Stimulated activated CD4-positive, alpha-beta T cell treated with anti-CD3 and anti-CD28 coated beads, Interleukin-2, amount 100 ng/mL, for 4 hours (primary cell): ENCODE results near the gene IL17RD.

Experiments used
- DNase-seq: peaks from one replicate; pipeline ENCODE4 v3.0.0-alpha.2; 2020; ENCODE audit warnings: low read depth

IL17RD gene

GRCh38 chr3:57158813-57159738 lies 6.1 kb downstream of the IL17RD start:
- no peak for DNase-seq

DNA sequence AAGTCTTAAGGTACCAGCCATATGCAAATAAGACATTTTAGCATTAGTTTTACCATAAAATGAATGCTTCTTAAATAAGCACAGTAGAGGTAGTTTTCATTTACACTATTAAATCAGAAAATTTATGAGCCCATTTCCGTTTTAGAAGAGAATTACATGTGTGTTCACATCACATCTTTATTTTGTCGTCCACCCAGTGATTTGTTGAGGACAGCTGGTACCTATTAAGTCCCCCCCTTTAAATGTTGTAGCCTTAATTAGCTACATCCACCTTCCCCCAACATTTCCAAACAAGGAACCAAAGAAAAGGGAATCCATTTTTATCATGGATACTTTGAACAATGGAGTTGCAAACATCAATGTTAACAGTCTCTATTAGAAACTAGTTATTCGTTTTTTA lies 6.8 kb downstream of the IL17RD start:
- DNase-seq = no peak

DNA sequence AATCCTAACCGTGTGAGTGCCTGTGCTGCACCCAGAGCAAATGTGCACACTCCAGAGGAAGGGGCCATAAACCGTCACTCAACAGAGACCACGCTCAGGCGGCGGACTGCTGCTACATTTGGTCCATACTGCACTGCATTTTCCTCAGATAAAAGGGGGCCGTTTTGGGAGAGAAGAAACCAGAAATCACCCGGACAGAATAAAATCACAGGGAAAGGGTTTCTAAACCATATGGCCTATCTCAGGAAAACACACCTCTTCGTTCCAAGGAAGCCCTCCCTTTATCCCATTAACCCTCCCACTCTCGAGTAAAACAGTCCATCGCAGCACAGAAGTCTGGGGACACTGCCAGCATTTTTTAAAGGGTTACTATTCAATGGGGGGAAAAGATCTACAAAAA lies 7.6 kb downstream of the IL17RD start:
- no peak for DNase-seq

DNA sequence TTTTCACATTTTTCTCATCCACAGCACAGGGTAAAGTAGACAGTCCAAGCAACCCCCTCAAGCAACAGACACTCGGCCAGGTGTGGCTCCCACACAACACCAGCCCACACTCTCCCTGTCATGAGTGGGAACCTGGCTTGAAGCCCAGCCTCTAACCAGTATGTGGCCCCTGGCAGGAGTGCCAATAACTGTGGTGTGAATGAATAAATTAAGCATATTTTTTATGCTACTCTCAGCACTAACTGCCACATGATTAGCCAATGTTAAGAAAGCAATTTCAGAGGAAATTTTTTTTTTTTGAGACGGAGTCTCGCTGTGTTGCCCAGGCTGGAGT lies 9.9 kb downstream of the IL17RD start:
- no peak for DNase-seq

- DNase-seq = no peak
These were observed 10.5 kb downstream of the IL17RD start for GRCh38 chr3:57154470-57155309.

DNA sequence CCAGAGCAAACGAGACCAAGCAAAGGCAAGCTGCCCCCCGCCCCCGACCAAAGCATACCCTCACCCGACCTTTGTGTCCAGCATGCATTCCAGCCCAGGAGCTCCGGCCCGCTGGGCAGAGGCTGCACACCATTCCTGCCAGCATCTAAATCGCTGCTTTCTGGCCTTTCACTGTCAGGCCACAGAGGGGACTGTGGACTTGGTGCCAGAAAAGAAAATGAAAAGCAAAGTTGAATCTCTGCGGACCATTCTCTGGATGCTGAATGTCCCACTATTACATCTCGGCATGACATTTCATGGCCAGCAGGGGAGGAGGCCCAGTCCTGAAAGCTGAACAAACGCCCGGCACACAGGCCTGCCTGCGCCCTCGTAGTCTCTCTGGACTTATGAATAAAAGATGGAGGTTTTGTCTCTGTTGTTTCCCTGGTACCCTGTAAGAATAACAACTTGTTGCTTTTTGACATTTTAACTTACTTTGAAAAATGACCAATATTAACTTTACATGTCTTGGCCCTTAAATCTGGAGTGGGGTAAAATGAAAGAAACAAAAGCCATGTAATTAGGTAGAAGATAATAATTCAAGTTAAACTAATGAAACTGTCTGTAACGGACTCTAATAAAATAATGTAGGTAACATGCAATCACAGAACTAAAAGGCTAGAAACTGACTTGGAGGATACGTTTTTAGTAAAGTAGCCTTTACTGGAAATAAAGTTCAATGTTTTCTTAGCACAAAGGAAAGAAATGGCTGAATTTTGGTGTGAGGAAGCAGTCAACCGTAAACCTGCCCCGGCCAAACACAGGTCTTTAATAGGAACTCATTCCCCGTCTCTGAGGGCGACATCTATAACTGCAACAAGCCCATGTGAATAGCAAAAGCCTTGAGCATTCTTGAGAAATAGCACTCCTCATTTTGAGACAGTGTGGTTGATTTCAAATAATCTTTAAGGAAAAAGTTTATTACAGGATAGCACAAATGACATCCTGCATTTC lies 12.7 kb downstream of the IL17RD start:
- DNase-seq = no peak

DNA sequence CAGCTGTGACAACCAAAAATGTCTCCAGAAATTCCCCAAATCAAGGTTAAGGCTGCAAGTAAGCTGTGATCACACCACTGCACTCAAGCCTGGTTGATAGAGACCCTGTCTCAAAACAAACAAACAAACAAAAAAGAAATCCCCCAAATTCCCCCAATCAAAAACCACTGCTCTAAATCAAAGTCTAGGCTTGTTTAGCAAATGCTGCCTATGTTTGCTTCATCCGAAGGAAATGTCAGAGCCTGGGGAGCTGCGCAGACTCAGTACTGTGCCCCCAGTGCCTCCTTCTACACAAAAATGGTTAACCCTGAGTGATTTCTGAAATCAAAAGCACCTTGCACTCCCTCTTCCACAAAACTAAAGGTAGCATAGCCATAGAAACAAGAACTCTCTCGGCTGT lies 13.4 kb downstream of the IL17RD start:
- no peak for DNase-seq

GRCh38 chr3:57151021-57151449 lies 14.1 kb downstream of the IL17RD start:
- DNase-seq = no peak

- DNase-seq = no peak
These were observed 15.0 kb downstream of the IL17RD start for GRCh38 chr3:57150113-57150581.

- no peak for DNase-seq
These were observed 18.1 kb downstream of the IL17RD start for GRCh38 chr3:57147071-57147470.

DNA sequence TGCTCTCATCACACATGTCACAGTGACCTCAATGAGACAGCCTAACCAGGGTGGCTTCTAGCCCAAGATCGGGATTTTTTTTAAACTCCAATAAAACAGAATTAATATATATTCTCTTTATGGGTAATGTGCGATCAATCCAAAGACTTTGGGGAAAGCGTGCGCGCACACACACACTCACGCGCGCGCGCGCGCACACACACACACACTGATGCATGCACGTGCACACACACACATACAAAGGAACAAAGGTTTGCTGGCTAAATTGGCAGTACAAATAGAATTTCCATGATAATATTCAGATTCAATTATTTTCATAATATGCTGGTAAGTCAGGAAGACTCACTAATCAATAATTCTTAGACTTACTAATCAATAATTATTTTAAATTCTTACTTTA lies 19.3 kb downstream of the IL17RD start:
- no peak for DNase-seq

DNA sequence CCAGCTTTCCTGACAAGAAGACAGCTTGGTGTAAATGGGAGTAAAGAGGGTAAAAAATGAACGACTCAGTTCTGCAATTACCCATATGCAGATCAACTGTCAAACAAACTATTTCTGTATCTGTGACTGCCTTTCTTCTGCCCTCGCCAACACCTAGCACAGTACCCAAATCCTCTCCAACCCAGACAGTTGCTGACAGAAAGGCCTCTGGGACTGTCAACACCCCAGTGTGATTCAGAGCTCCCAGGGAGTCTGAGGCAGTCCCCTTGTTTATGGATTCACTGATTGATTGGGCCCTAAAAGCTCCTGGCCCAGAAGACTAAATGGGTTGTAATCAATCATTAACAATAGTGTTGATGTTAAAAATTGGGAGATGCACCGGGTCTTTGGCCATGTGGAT lies 20.2 kb downstream of the IL17RD start:
- no peak for DNase-seq

GRCh38 chr3:57143886-57144459 lies 21.2 kb downstream of the IL17RD start:
- no peak for DNase-seq

DNA sequence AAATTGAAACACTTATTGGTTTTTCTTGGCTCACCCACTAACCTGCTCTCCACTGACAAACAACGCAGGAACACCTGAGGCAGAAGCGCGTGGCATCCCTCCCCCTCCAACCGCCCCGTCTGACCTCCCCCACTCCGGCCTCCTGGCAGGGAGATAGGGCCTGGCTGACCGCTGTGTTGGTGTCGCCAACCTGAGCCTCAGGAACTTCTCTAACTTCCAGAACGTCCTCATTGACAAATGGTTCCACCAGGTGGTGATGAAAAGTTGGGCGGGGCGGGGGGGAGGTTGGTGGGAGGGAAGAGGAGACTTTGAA lies 22.8 kb downstream of the IL17RD start:
- DNase-seq = no peak

GRCh38 chr3:57141719-57142410 lies 23.3 kb downstream of the IL17RD start:
- no peak for DNase-seq

DNA sequence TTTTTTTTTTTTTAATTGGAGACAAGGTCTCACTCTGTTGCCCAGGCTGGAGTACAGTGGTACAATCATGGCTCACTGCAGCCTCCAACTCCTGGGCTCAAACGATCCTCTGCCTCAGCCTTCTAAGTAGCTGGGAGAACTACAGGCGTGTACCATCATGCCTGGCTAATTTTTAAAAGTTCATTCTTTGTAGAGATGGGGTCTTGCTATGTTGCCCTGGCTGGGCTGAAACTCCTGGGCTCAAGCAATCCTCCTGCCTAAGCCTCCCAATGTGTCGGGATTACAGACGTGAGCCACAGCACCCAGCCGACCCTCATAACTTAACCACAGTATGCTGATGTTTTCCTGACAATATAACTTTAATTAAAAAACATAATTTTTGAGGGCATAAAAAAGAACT lies 24.3 kb downstream of the IL17RD start:
- DNase-seq = no peak

- no peak for DNase-seq
These were observed 29.0 kb downstream of the IL17RD start for GRCh38 chr3:57135964-57136719.

DNA sequence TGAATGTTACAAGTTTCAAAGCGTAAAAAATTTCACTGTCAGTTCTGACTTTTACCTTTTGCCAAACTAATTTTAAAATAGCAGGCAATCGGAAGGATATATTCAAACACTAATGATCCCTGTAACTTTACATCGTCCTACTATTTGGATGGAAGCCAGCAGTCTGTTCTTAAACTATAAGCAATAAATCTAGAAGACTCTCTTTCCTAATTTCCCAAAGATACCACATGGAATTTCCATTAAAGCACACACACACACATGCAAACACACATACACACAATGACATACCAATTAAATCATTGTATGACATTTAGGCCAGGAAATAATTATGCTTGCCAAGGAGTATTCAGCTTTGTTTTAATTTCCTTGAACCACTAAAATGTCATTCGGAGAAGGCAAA lies 32.0 kb downstream of the IL17RD start:
- no peak for DNase-seq

- no peak for DNase-seq
These were observed 32.5 kb downstream of the IL17RD start for GRCh38 chr3:57132674-57133073.

GRCh38 chr3:57131210-57131588 lies 34.0 kb downstream of the IL17RD start:
- no peak for DNase-seq
